ENCODE results near the gene CXCR2.

- TF ChIP-seq CTCF (IDR thresholded peaks at IDR 0.05) (no peak), POLR2A (IDR thresholded peaks at IDR 0.05) (no peak)
These were observed 20.2 kb downstream of the CXCR2 start for GRCh38 chr2:218146056-218146455.

All from uterus (tissue), 2 donors.